ENCODE data around the gene CHD9.

DNA sequence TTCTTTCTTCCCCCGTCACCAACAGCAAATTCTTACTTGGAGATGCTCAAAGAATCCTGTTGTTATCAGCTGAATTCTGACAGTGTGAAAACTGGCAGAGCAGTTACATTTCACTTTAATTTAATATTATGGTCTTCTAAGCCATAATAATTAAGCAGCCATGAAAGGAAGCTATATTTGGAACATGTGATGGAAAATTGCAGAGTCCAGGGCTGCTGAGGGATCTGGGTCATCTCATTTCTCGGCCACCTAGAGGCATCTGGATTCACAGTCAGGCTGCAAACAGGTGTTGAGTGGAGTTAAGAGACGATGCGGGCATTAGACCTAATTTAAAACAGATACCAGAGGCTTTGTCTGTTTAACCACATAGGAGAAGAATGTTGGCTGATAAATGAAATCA lies 40.5 kb upstream of the CHD9 start:
- TF ChIP-seq POLR2AphosphoS5 (IDR thresholded peaks at IDR 0.05; ENCODE audit: low read depth, low read length) (no peak), POLR2A (IDR thresholded peaks at IDR 0.05; ENCODE audit: borderline replicate concordance, extremely low read depth, insufficient read depth, insufficient read length) (no peak), ZNF274 (IDR thresholded peaks at IDR 0.05; ENCODE audit: low read depth, low read length) (no peak), EZH2phosphoT487 (IDR thresholded peaks at IDR 0.05; ENCODE audit: borderline replicate concordance) (no peak), JUND (IDR thresholded peaks at IDR 0.05) (no peak)
- TF ChIP-seq, protein P1, sequence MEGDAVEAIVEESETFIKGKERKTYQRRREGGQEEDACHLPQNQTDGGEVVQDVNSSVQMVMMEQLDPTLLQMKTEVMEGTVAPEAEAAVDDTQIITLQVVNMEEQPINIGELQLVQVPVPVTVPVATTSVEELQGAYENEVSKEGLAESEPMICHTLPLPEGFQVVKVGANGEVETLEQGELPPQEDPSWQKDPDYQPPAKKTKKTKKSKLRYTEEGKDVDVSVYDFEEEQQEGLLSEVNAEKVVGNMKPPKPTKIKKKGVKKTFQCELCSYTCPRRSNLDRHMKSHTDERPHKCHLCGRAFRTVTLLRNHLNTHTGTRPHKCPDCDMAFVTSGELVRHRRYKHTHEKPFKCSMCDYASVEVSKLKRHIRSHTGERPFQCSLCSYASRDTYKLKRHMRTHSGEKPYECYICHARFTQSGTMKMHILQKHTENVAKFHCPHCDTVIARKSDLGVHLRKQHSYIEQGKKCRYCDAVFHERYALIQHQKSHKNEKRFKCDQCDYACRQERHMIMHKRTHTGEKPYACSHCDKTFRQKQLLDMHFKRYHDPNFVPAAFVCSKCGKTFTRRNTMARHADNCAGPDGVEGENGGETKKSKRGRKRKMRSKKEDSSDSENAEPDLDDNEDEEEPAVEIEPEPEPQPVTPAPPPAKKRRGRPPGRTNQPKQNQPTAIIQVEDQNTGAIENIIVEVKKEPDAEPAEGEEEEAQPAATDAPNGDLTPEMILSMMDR (IDR thresholded peaks at IDR 0.05 in 2 of 3, conservative IDR thresholded peaks at IDR 0.05 in 1 of 3; ENCODE audit: borderline replicate concordance in 1 of 3, insufficient read depth in 1 of 3, low read depth in 2 of 3, low read length in 2 of 3) = no peak

All from HCT116 (cell line).